Measurements from ENCODE around the gene STARD4. TPM values are rescaled to one million over a fixed set of nuclear protein-coding genes. Genes with fewer than 3 reads are reported as not detected.

STARD4 gene, protein sequence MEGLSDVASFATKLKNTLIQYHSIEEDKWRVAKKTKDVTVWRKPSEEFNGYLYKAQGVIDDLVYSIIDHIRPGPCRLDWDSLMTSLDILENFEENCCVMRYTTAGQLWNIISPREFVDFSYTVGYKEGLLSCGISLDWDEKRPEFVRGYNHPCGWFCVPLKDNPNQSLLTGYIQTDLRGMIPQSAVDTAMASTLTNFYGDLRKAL
- 69.4 and 88.1 TPM in 2 replicates for total RNA-seq

DNA sequence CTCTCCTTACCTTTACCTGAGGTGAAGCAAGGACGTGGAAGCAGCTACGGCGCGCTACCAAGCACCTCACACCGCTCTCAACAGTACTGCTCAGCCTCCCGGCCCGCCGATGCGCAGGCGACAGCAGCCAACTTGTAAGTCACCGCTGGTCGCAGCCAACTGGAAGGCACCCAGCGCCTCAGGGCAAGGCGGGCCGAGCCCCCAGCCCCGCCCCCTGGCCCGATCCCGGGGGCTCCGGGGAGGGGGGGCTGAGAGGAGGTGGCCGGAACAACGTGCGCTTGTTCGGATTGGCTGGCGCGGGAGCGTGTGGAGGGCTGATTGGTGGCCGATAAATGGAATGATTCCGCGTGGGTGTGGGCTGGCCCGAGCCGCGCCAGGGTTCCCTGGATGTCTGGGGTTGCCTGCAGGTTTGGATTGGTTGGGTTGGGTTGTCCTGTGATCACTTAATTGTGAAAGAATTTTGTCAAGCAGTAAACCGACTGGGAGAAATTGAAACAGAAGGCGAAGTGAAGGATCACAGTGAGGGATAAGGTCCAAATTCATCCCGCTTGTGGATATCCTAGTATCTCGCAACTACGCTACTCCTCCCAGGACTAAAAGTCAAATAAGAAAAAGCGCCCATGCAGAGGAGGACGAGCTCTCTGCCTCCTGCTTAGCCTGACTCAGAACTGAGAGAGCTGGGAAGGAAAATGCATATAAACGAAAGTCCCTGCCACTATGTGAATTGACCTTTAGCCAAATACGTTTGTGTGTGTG is at the start of gene STARD4:
Gene STARD4 (minus strand): TSS at position 161 of the 756 bp plus-strand sequence. CDS start 5,102 bp downstream, outside the sequence.

Other genes starting within 250 kb of the STARD4 start
- 92.4 and 187 TPM in 2 replicates for gene NREP, start 244.7 kb upstream of the STARD4 start, total RNA-seq